ENCODE results near the gene AGBL1. TPM values are rescaled to one million over a fixed set of nuclear protein-coding genes. Genes with fewer than 3 reads are reported as not detected.

AGBL1 gene
- total RNA-seq, 1 experiment from 2014 or later = not detected

- Histone ChIP-seq H2AFZ (ENCODE audit: low read length) (no peak overlapping the region), H3K27me3 (ENCODE audit: low read length) (no peaks in the 10 kb centered on the region), H3K27ac (ENCODE audit: low read length) (no peak overlapping the region), H3K9me2 (replicated peaks; ENCODE audit: insufficient read depth, low read length) (no peaks in the 10 kb centered on the region), H3K4me2 (ENCODE audit: low read depth, low read length, poor library complexity, severe bottlenecking) (no peak overlapping the region), H3K9me3 (ENCODE audit: low read length) (peaks cover 10% of the 10 kb centered on the region; the same call in 1 of the 2 replicates), H3K4me3 (ENCODE audit: low read length) (no peak overlapping the region), H3K36me3 (ENCODE audit: insufficient read depth, low read length) (no peaks in the 10 kb centered on the region), H4K20me1 (ENCODE audit: insufficient read depth, low read depth, low read length) (no peaks in the 10 kb centered on the region), H3K79me2 (ENCODE audit: low read length) (no peaks in the 10 kb centered on the region), H3K9ac (ENCODE audit: low read length) (no peak overlapping the region), H3K4me1 (ENCODE audit: low read length) (no peaks in the 10 kb centered on the region)
- DNase-seq = no peak
Observed at GRCh38 chr15:86776145-86776544, 696.5 kb downstream of the AGBL1 start.

GRCh38 chr15:86796521-86796920 lies 716.9 kb downstream of the AGBL1 start:
- Histone ChIP-seq H3K36me3 (ENCODE audit: insufficient read depth, low read length) (no peaks in the 10 kb centered on the region), H4K20me1 (ENCODE audit: insufficient read depth, low read depth, low read length) (no peaks in the 10 kb centered on the region), H3K27me3 (ENCODE audit: low read length) (no peaks in the 10 kb centered on the region), H3K4me2 (ENCODE audit: low read depth, low read length, poor library complexity, severe bottlenecking) (no peak overlapping the region), H3K79me2 (ENCODE audit: low read length) (no peaks in the 10 kb centered on the region), H3K4me3 (ENCODE audit: low read length) (no peak overlapping the region), H3K27ac (ENCODE audit: low read length) (no peak overlapping the region), H3K4me1 (ENCODE audit: low read length) (no peaks in the 10 kb centered on the region), H3K9ac (ENCODE audit: low read length) (no peak overlapping the region), H2AFZ (ENCODE audit: low read length) (no peak overlapping the region), H3K9me2 (replicated peaks; ENCODE audit: insufficient read depth, low read length) (no peaks in the 10 kb centered on the region), H3K9me3 (ENCODE audit: low read length) (peaks cover 6% of the 10 kb centered on the region; the same call in 1 of the 2 replicates)
- no peak for DNase-seq

- Histone ChIP-seq H3K4me1 (ENCODE audit: low read length) (no peaks in the 10 kb centered on the region), H3K79me2 (ENCODE audit: low read length) (no peaks in the 10 kb centered on the region), H3K27me3 (ENCODE audit: low read length) (no peaks in the 10 kb centered on the region)
Observed at GRCh38 chr15:86797135-86797534, 717.5 kb downstream of the AGBL1 start.

GRCh38 chr15:86799226-86799625 lies 719.6 kb downstream of the AGBL1 start:
- no peaks in the 10 kb centered on the region for H3K79me2 ChIP-seq (ENCODE audit: low read length)
- H3K27ac ChIP-seq (ENCODE audit: low read length) = no peak overlapping the region
- DNase-seq = no peak
- no peaks in the 10 kb centered on the region for H4K20me1 ChIP-seq (ENCODE audit: insufficient read depth, low read depth, low read length)
- peaks cover 2% of the 10 kb centered on the region; the same call in 1 of the 2 replicates for H3K9me3 ChIP-seq (ENCODE audit: low read length)
- no peak overlapping the region for H3K9ac ChIP-seq (ENCODE audit: low read length)
- H2AFZ ChIP-seq (ENCODE audit: low read length) = no peak overlapping the region
- no peaks in the 10 kb centered on the region for H3K27me3 ChIP-seq (ENCODE audit: low read length)
- H3K4me1 ChIP-seq (ENCODE audit: low read length) = no peaks in the 10 kb centered on the region
- no peak overlapping the region for H3K4me3 ChIP-seq (ENCODE audit: low read length)
- no peak overlapping the region for H3K4me2 ChIP-seq (ENCODE audit: low read depth, low read length, poor library complexity, severe bottlenecking)
- no peaks in the 10 kb centered on the region for H3K9me2 ChIP-seq (replicated peaks; ENCODE audit: insufficient read depth, low read length)
- no peaks in the 10 kb centered on the region for H3K36me3 ChIP-seq (ENCODE audit: insufficient read depth, low read length)

More at GRCh38 chr15:86797135-86797534, 717.5 kb downstream of the AGBL1 start:
- Histone ChIP-seq H3K36me3 (ENCODE audit: insufficient read depth, low read length) (no peaks in the 10 kb centered on the region), H3K9me3 (ENCODE audit: low read length) (peaks cover 6% of the 10 kb centered on the region; the same call in 1 of the 2 replicates), H3K9ac (ENCODE audit: low read length) (no peak overlapping the region), H3K4me2 (ENCODE audit: low read depth, low read length, poor library complexity, severe bottlenecking) (no peak overlapping the region), H3K4me3 (ENCODE audit: low read length) (no peak overlapping the region), H4K20me1 (ENCODE audit: insufficient read depth, low read depth, low read length) (no peaks in the 10 kb centered on the region), H3K9me2 (replicated peaks; ENCODE audit: insufficient read depth, low read length) (no peaks in the 10 kb centered on the region), H3K27ac (ENCODE audit: low read length) (no peak overlapping the region), H2AFZ (ENCODE audit: low read length) (no peak overlapping the region)
- no peak for DNase-seq

- Histone ChIP-seq H3K9me2 (replicated peaks; ENCODE audit: insufficient read depth, low read length) (no peaks in the 10 kb centered on the region), H3K27ac (ENCODE audit: low read length) (no peak overlapping the region), H3K79me2 (ENCODE audit: low read length) (no peaks in the 10 kb centered on the region), H3K4me1 (ENCODE audit: low read length) (no peaks in the 10 kb centered on the region), H3K4me3 (ENCODE audit: low read length) (no peak overlapping the region), H2AFZ (ENCODE audit: low read length) (no peak overlapping the region), H3K4me2 (ENCODE audit: low read depth, low read length, poor library complexity, severe bottlenecking) (no peak overlapping the region), H3K36me3 (ENCODE audit: insufficient read depth, low read length) (no peaks in the 10 kb centered on the region), H3K9ac (ENCODE audit: low read length) (no peak overlapping the region), H3K9me3 (ENCODE audit: low read length) (0 out of 2 replicates have a peak, but pooled peaks cover 7% of the 10 kb centered on the region), H3K27me3 (ENCODE audit: low read length) (no peaks in the 10 kb centered on the region), H4K20me1 (ENCODE audit: insufficient read depth, low read depth, low read length) (no peaks in the 10 kb centered on the region)
- DNase-seq = no peak
Observed at GRCh38 chr15:86802244-86802643, 722.6 kb downstream of the AGBL1 start.

- Histone ChIP-seq H3K4me1 (ENCODE audit: low read length) (no peaks in the 10 kb centered on the region), H3K27me3 (ENCODE audit: low read length) (no peaks in the 10 kb centered on the region), H3K27ac (ENCODE audit: low read length) (no peak overlapping the region), H2AFZ (ENCODE audit: low read length) (no peak overlapping the region), H3K4me2 (ENCODE audit: low read depth, low read length, poor library complexity, severe bottlenecking) (no peak overlapping the region), H3K36me3 (ENCODE audit: insufficient read depth, low read length) (no peaks in the 10 kb centered on the region), H3K9ac (ENCODE audit: low read length) (no peak overlapping the region), H4K20me1 (ENCODE audit: insufficient read depth, low read depth, low read length) (no peaks in the 10 kb centered on the region), H3K9me3 (ENCODE audit: low read length) (peaks cover 9% of the 10 kb centered on the region; the same call in 1 of the 2 replicates), H3K4me3 (ENCODE audit: low read length) (no peak overlapping the region), H3K9me2 (replicated peaks; ENCODE audit: insufficient read depth, low read length) (no peaks in the 10 kb centered on the region), H3K79me2 (ENCODE audit: low read length) (no peaks in the 10 kb centered on the region)
- DNase-seq = no peak
Observed at GRCh38 chr15:86804406-86804805, 724.7 kb downstream of the AGBL1 start.

- Histone ChIP-seq H3K4me2 (ENCODE audit: low read depth, low read length, poor library complexity, severe bottlenecking) (no peak overlapping the region), H3K9me3 (ENCODE audit: low read length) (peaks cover 18% of the 10 kb centered on the region; the same call in 1 of the 2 replicates), H3K27me3 (ENCODE audit: low read length) (no peaks in the 10 kb centered on the region), H3K9ac (ENCODE audit: low read length) (no peak overlapping the region), H3K79me2 (ENCODE audit: low read length) (no peaks in the 10 kb centered on the region), H2AFZ (ENCODE audit: low read length) (no peak overlapping the region), H3K4me1 (ENCODE audit: low read length) (no peaks in the 10 kb centered on the region), H3K9me2 (replicated peaks; ENCODE audit: insufficient read depth, low read length) (no peaks in the 10 kb centered on the region), H3K27ac (ENCODE audit: low read length) (no peak overlapping the region), H4K20me1 (ENCODE audit: insufficient read depth, low read depth, low read length) (no peaks in the 10 kb centered on the region), H3K36me3 (ENCODE audit: insufficient read depth, low read length) (no peaks in the 10 kb centered on the region), H3K4me3 (ENCODE audit: low read length) (no peak overlapping the region)
- no peak for DNase-seq
Observed at GRCh38 chr15:86810329-86810728, 730.7 kb downstream of the AGBL1 start.

GRCh38 chr15:86813892-86814291 lies 734.2 kb downstream of the AGBL1 start:
- no peaks in the 10 kb centered on the region for H3K79me2 ChIP-seq (ENCODE audit: low read length)
- H4K20me1 ChIP-seq (ENCODE audit: insufficient read depth, low read depth, low read length) = no peaks in the 10 kb centered on the region
- no peak overlapping the region for H3K27ac ChIP-seq (ENCODE audit: low read length)
- no peak overlapping the region for H3K4me3 ChIP-seq (ENCODE audit: low read length)
- H3K9me3 ChIP-seq (ENCODE audit: low read length) = peaks cover 18% of the 10 kb centered on the region; the same call in 1 of the 2 replicates
- DNase-seq = no peak
- H3K36me3 ChIP-seq (ENCODE audit: insufficient read depth, low read length) = no peaks in the 10 kb centered on the region
- no peaks in the 10 kb centered on the region for H3K9me2 ChIP-seq (replicated peaks; ENCODE audit: insufficient read depth, low read length)
- no peaks in the 10 kb centered on the region for H3K4me1 ChIP-seq (ENCODE audit: low read length)
- no peak overlapping the region for H3K9ac ChIP-seq (ENCODE audit: low read length)
- no peaks in the 10 kb centered on the region for H3K27me3 ChIP-seq (ENCODE audit: low read length)
- H3K4me2 ChIP-seq (ENCODE audit: low read depth, low read length, poor library complexity, severe bottlenecking) = no peak overlapping the region
- no peak overlapping the region for H2AFZ ChIP-seq (ENCODE audit: low read length)

- no peak overlapping the region for H3K9ac ChIP-seq (ENCODE audit: low read length)
- DNase-seq = no peak
- H4K20me1 ChIP-seq (ENCODE audit: insufficient read depth, low read depth, low read length) = no peaks in the 10 kb centered on the region
- no peak overlapping the region for H3K4me3 ChIP-seq (ENCODE audit: low read length)
- H3K36me3 ChIP-seq (ENCODE audit: insufficient read depth, low read length) = no peaks in the 10 kb centered on the region
- no peak overlapping the region for H3K4me2 ChIP-seq (ENCODE audit: low read depth, low read length, poor library complexity, severe bottlenecking)
- H3K27me3 ChIP-seq (ENCODE audit: low read length) = no peaks in the 10 kb centered on the region
- peaks cover 3% of the 10 kb centered on the region for H3K9me3 ChIP-seq (ENCODE audit: low read length)
- no peaks in the 10 kb centered on the region for H3K4me1 ChIP-seq (ENCODE audit: low read length)
- no peak overlapping the region for H2AFZ ChIP-seq (ENCODE audit: low read length)
- H3K79me2 ChIP-seq (ENCODE audit: low read length) = no peaks in the 10 kb centered on the region
- H3K27ac ChIP-seq (ENCODE audit: low read length) = no peak overlapping the region
- no peaks in the 10 kb centered on the region for H3K9me2 ChIP-seq (replicated peaks; ENCODE audit: insufficient read depth, low read length)
Observed at GRCh38 chr15:86829245-86829644, 749.6 kb downstream of the AGBL1 start.
